GM12878 (cell line): ENCODE measurements around the gene CFC1. TPM values are rescaled to one million over a fixed set of nuclear protein-coding genes. Genes with fewer than 3 reads are reported as not detected.
A peak's percentile ranks its signal among the peaks of the same experiment; 100 is the strongest.
"Not testable (repeated sequence)": the region's sequence is repeated elsewhere in the genome, so short reads cannot be mapped to it uniquely, and the experiment has no call there.

Experiments used
- ATAC-seq: fragments of 200-7000 bp; cut with Tn5 transposase; 3 replicates; pipeline ENCODE4 v1.9.1; 2020; ENCODE audit warnings: mild to moderate bottlenecking, moderate library complexity
- BruUV-seq: library from RNA; stranded (reverse); fragments of 400-500 nt; replicated peaks from 2 replicates; lab custom pipeline; 2021; lab: Mats Ljungman, UMichigan
- CTCF ChIA-PET: fragments of 300-600 bp; sonication (Branson Sonifier 250); formaldehyde crosslinking; extraction: SDS; loops from one replicate; lab custom pipeline; 2021; ENCODE audit warnings: inconsistent platforms; lab: Yijun Ruan, JAX
- POLR2A ChIA-PET: fragments of 350-600 bp; formaldehyde crosslinking; extraction: SDS; loops from one replicate; lab custom pipeline; 2021; ENCODE audit warnings: inconsistent platforms; lab: Charles Lee
- RAD21 ChIA-PET: fragments of 300-600 bp; sonication (Branson Sonifier 250); formaldehyde crosslinking; loops from one replicate; lab custom pipeline; 2023; ENCODE audit warnings: antibody characterized with exemption; ENCODE audit not compliant: unreplicated experiment; lab: Charles Lee
- SMC1A ChIA-PET: fragments of 300-600 bp; sonication (Branson Sonifier 250); formaldehyde crosslinking; loops from one replicate; lab custom pipeline; 2023; ENCODE audit not compliant: unreplicated experiment, uncharacterized antibody; lab: Charles Lee
- DNase-seq: peaks from one replicate; pipeline ENCODE4 v3.0.0-alpha.2; 2011; ENCODE audit warnings: low read depth, low spot score
- FAIRE-seq: peaks from 3 replicates; lab custom pipeline; 2011; peaks lifted over from hg19 to GRCh38; lab: Jason Lieb, UNC
- H2AFZ ChIP-seq: 2 replicates; pipeline ENCODE4 v1.6.0; 2011; ENCODE audit warnings: low read depth, low read length, control low read depth; ENCODE audit not compliant: control insufficient read depth
- H3K27ac ChIP-seq: 2 replicates; pipeline ENCODE4 v1.5.1; 2011; ENCODE audit warnings: control low read depth; ENCODE audit not compliant: control insufficient read depth, insufficient read depth
- H3K27me3 ChIP-seq, 2 experiments: replicated peaks in 1 of 2; 2 replicates each; pipeline versions ENCODE4 v1.6.0 to v1.6.1; 2011; ENCODE audit warnings: low read length in 1 of 2; ENCODE audit not compliant: control insufficient read depth in 2 of 2, insufficient read depth in 2 of 2
- H3K36me3 ChIP-seq, 2 experiments: 2 replicates each; pipeline ENCODE4 v1.5.1; 2011; ENCODE audit warnings: low read length in 1 of 2; ENCODE audit not compliant: control insufficient read depth in 2 of 2, insufficient read depth in 2 of 2
- H3K4me1 ChIP-seq: 2 replicates; pipeline ENCODE4 v1.6.1; 2011; ENCODE audit warnings: mild to moderate bottlenecking, low read length, moderate library complexity, mixed read lengths; ENCODE audit not compliant: control insufficient read depth, insufficient read depth
- H3K4me2 ChIP-seq: 2 replicates; pipeline ENCODE4 v1.6.0; 2011; ENCODE audit warnings: control low read depth; ENCODE audit not compliant: control insufficient read depth, insufficient read depth
- H3K4me3 ChIP-seq: fragments of 200-600 bp; sonication (generic); 2 replicates; pipeline ENCODE4 v1.5.1; 2016
- H3K79me2 ChIP-seq: 2 replicates; pipeline ENCODE4 v1.6.0; 2011; ENCODE audit warnings: low read length; ENCODE audit not compliant: control insufficient read depth, insufficient read depth
- H3K9ac ChIP-seq: 2 replicates; pipeline ENCODE4 v1.8.0; 2011; ENCODE audit warnings: low read length, control low read depth, mixed read lengths; ENCODE audit not compliant: control insufficient read depth, insufficient read depth
- H3K9me3 ChIP-seq: replicated peaks from 3 replicates; pipeline ENCODE4 v1.5.1; 2011; ENCODE audit warnings: mild to moderate bottlenecking, low read length; ENCODE audit not compliant: control insufficient read depth, insufficient read depth
- H4K20me1 ChIP-seq: 2 replicates; pipeline ENCODE4 v1.6.0; 2011; ENCODE audit not compliant: control insufficient read depth, insufficient read depth
- DPF2 ChIP-seq: fragments of 450-650 bp; IDR thresholded peaks from 2 replicates; pipeline ENCODE4 v1.6.1; 2017; ENCODE audit warnings: mild to moderate bottlenecking
- IKZF2 ChIP-seq, 2 experiments: fragments of 450-650 bp; IDR thresholded peaks; 2 replicates each; pipeline ENCODE4 v1.6.1; 2017; ENCODE audit warnings: mild to moderate bottlenecking in 2 of 2, moderate library complexity in 2 of 2
- NR2F1 ChIP-seq: fragments of 450-650 bp; conservative IDR thresholded peaks from 2 replicates; pipeline ENCODE4 v1.6.1; 2017; ENCODE audit warnings: mild to moderate bottlenecking
- WGBS: methylation state at CpG from one replicate; pipeline ENCODE4 v1.1.6; 2016; ENCODE audit warnings: low lambda C conversion rate; ENCODE audit not compliant: insufficient replicate concordance, insufficient coverage; ENCODE audit errors: missing lambda C conversion rate; 5-methylcytosine and 5-hydroxymethylcytosine counted together
- in situ Hi-C: fragments of 300-500 bp; cut with MboI; formaldehyde crosslinking; loops from 9 replicates; pipeline ENCODE4 v1.14.3; 2018; ENCODE audit warnings: mixed read lengths
- intact Hi-C: fragments of 100-400 bp; cut with micrococcal nuclease; formaldehyde crosslinking; loops from one replicate; pipeline ENCODE4 v1.14.2; 2022; ENCODE audit not compliant: unreplicated experiment
- polyA plus RNA-seq, 11 experiments: library from polyadenylated mRNA; depleted of rRNA in 4 of 11; unstranded in 6 of 11; stranded (reverse) in 5 of 11; fragments of >200 nt; fragmentation: Nextera tagmentation in 4 of 11; fragmentation: Illumina TruSeq in 1 of 11; extraction: Ambion mirVana in 4 of 11; extraction: Trizol in 1 of 11; gene quantifications; 1 replicate in 1 of 11; 2 replicates in 10 of 11; pipeline versions ENCODE4 v1.2.1 to v1.2.3, GENCODE V29; 2011 to 2016; ENCODE audit warnings: inconsistent platforms in 2 of 11, missing spikeins in 2 of 11, low read depth in 1 of 11
- total RNA-seq, 4 experiments: library from RNA; depleted of rRNA in 3 of 4; stranded (reverse); fragments of >200 nt in 3 of 4; fragmentation: Illumina TruSeq in 1 of 4; extraction: Trizol in 1 of 4; gene quantifications; 2 replicates each; pipeline versions ENCODE4 v1.2.1 to v1.2.3, GENCODE V29; 2013 to 2021

CFC1 gene
- total and polyA plus RNA-seq, 10 of the 15 experiments (the other 5 are each of a cell fraction or from before 2014, with no cell fraction given), result not detected

GRCh38 chr2:130588688-130589458 lies 10.5 kb downstream of the CFC1 start:
- not testable (repeated sequence) for BruUV-seq
- WGBS, result no CpG with 5 or more reads among the region's 11 CpGs

GRCh38 chr2:130584726-130585125 lies 14.6 kb downstream of the CFC1 start:
- CTCF ChIA-PET, H2AFZ ChIP-seq, H3K4me3 ChIP-seq, POLR2A ChIA-PET, H3K36me3 ChIP-seq, DNase-seq, H3K9ac ChIP-seq, H4K20me1 ChIP-seq, H3K79me2 ChIP-seq, ATAC-seq, SMC1A ChIA-PET, RAD21 ChIA-PET, in situ Hi-C loops, H3K4me1 ChIP-seq, H3K27ac ChIP-seq, BruUV-seq, H3K4me2 ChIP-seq, FAIRE-seq, intact Hi-C loops, H3K9me3 ChIP-seq, H3K27me3 ChIP-seq: not testable (repeated sequence)
- WGBS, result 90% methylated on average over 2 of the region's 4 CpGs

More at GRCh38 chr2:130588688-130589458, 10.5 kb downstream of the CFC1 start:
- H3K4me1 ChIP-seq, DNase-seq, H3K27me3 ChIP-seq, intact Hi-C loops, FAIRE-seq, CTCF ChIA-PET, POLR2A ChIA-PET, H2AFZ ChIP-seq, H3K9ac ChIP-seq, H3K79me2 ChIP-seq, H3K9me3 ChIP-seq, SMC1A ChIA-PET, in situ Hi-C loops, H3K4me2 ChIP-seq, H4K20me1 ChIP-seq, RAD21 ChIA-PET, H3K36me3 ChIP-seq, H3K4me3 ChIP-seq, H3K27ac ChIP-seq: not testable (repeated sequence)
- TF ChIP-seq NR2F1 (0 out of 2 replicates have a peak, but pooled peaks have one; percentile 22), IKZF2 (IDR thresholded peaks at IDR 0.05) (0 out of 4 replicates have a peak, but pooled peaks of 1 of the 2 experiments have one; percentile 26), DPF2 (0 out of 2 replicates have a peak, but pooled peaks have one; percentile 28)
- peak; percentile 95 for ATAC-seq

- H2AFZ ChIP-seq, in situ Hi-C loops, H3K4me3 ChIP-seq, DNase-seq, H4K20me1 ChIP-seq, H3K9ac ChIP-seq, H3K79me2 ChIP-seq, BruUV-seq, H3K27ac ChIP-seq, ATAC-seq, H3K9me3 ChIP-seq, H3K27me3 ChIP-seq, FAIRE-seq, H3K36me3 ChIP-seq, POLR2A ChIA-PET, H3K4me2 ChIP-seq, intact Hi-C loops, SMC1A ChIA-PET, RAD21 ChIA-PET, CTCF ChIA-PET, H3K4me1 ChIP-seq: not testable (repeated sequence)
- WGBS, result 7% methylated on average over 3 of the region's 7 CpGs
These were observed 15.8 kb downstream of the CFC1 start for GRCh38 chr2:130583582-130583981.
